GM10248 (cell line): Measurements from ENCODE around the gene TMEM229B.

Experiments used
- CTCF ChIA-PET: fragments of 300-600 bp; sonication (Branson Sonifier 250); formaldehyde crosslinking; extraction: SDS; loops from one replicate; lab custom pipeline; 2021; ENCODE audit warnings: antibody characterized with exemption; lab: Yijun Ruan, JAX
- POLR2A ChIA-PET: fragments of 350-650 bp; sonication (Branson Sonifier 250); formaldehyde crosslinking; extraction: SDS; loops from one replicate; lab custom pipeline; 2020; ENCODE audit warnings: antibody characterized with exemption; lab: Yijun Ruan, JAX
- DNase-seq: peaks from one replicate; pipeline ENCODE4 v3.0.0; 2012; ENCODE audit errors: extremely low spot score
- CTCF ChIP-seq: IDR thresholded peaks from 2 replicates; pipeline ENCODE4 v1.5.1; 2012; ENCODE audit warnings: mild to moderate bottlenecking, low read depth; ENCODE audit errors: extremely low read depth, missing control alignments, control extremely low read depth

TMEM229B gene

DNA sequence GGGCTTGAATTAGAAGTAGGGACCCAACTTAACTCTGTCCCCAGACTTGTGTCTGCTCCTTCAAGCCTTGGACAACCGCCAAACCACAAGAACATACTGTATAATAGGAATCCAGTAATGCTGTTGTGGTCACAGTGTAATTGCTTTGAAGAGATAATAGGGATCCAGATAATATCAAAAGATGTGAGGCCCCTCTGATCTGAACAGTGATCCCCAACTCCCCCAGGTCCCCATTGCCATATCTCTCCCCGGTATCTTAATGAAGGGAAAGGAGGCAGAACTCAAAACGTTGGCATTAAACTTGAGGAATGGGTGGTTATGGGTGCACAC, 36.1 kb upstream of the TMEM229B start:
- ChIA-PET CTCF (interaction anchor here (1.3 to 5.0 kb wide), 3 partner anchors 13 to 104 kb away, joined by 4 to 35 read pairs (median 5); no protein-coding TSS in a partner anchor), POLR2A (no interaction called here)
- no peak for TF ChIP-seq CTCF
- no peak for DNase-seq

- POLR2A ChIA-PET: no interaction called here
- no peak for DNase-seq
- CTCF ChIA-PET: interaction anchor here (1.3 to 5.0 kb wide), 2 partner anchors 97 to 104 kb away, joined by 4 to 35 read pairs; no protein-coding TSS in a partner anchor
- TF ChIP-seq CTCF: no peak
Observed at GRCh38 chr14:67523764-67524633, 35.5 kb upstream of the TMEM229B start.

GRCh38 chr14:67522270-67522669, 33.7 kb upstream of the TMEM229B start:
- TF ChIP-seq CTCF: no peak
- POLR2A ChIA-PET: no interaction called here
- CTCF ChIA-PET: interaction anchor here (0.9 to 1.1 kb wide), 3 partner anchors 8 to 14 kb away, joined by 3 read pairs; no protein-coding TSS in a partner anchor
- DNase-seq: no peak

DNA sequence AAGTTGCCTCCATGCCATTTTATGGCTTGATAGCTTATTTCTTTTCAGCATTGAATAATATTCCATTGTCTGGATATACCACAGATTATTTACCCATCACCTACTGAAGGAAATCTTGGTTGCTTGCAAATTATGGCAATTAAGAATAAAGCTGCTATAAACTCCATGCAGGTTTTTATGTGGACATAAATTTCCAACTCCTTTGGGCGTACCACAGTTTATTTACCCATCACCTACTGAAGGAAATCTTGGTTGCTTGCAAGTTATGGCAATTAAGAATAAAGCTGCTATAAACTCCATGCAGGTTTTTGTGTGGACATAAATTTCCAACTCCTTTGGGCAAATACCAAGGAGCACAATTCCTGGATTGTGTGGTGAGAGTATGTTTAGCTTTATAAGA, 32.0 kb upstream of the TMEM229B start:
- CTCF ChIA-PET: interaction anchor here (1.1 to 1.7 kb wide), 4 partner anchors 10 to 15 kb away, joined by 3 to 5 read pairs (median 4); no protein-coding TSS in a partner anchor
- DNase-seq: no peak
- TF ChIP-seq CTCF: no peak
- POLR2A ChIA-PET: no interaction called here

- DNase-seq: no peak
- ChIA-PET CTCF (interaction anchor here (1.0 to 1.1 kb wide), 2 partner anchors 12 to 20 kb away, joined by 3 read pairs; no protein-coding TSS in a partner anchor), POLR2A (no interaction called here)
- TF ChIP-seq CTCF: no peak
Observed at GRCh38 chr14:67519406-67519805, 30.9 kb upstream of the TMEM229B start.

DNA sequence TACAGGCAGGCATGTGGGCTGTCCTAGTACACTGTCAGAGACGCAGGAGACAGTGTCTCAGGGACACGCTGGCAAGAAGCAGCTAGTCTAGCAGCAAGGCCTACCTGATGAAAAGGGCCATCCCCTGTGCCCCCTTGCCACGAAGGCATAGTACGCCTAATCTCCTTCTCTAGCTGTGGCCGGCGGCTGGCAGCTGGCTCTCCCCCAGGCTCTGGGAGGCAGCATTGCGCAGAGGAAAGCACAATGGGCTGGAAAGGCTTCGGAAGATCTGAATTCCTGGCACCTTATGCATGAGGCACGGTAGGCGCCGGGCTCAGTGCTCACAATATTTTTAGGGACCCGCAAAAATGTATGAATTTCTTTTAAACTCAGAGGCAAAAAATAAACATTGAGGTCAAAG, 28.6 kb upstream of the TMEM229B start:
- POLR2A ChIA-PET: no interaction called here
- CTCF ChIA-PET: interaction anchor here (1.3 to 2.7 kb wide), 3 partner anchors 9 to 54 kb away, joined by 3 to 21 read pairs (median 8); no protein-coding TSS in a partner anchor
- no peak for DNase-seq
- no peak for TF ChIP-seq CTCF
